Loucy (cell line): ENCODE results near the gene ARHGAP22.

ENCODE experiments used
- H2AFZ ChIP-seq: fragments of 200-600 bp; sonication (generic); 2 replicates; pipeline ENCODE4 v1.6.0; 2016; ENCODE audit warnings: antibody characterized with exemption, mild to moderate bottlenecking, low read length, moderate library complexity
- H3F3A ChIP-seq: fragments of 200-600 bp; 2 replicates; pipeline ENCODE4 v1.6.0; 2016; ENCODE audit warnings: antibody characterized with exemption, low read depth, mild to moderate bottlenecking
- H3K27me3 ChIP-seq: fragments of 200-600 bp; sonication (generic); 2 replicates; pipeline ENCODE4 v1.6.1; 2014; ENCODE audit warnings: low read length, mild to moderate bottlenecking; ENCODE audit not compliant: insufficient read depth, poor library complexity, severe bottlenecking
- H3K36me3 ChIP-seq: fragments of 200-600 bp; sonication (generic); 2 replicates; pipeline ENCODE4 v1.6.1; 2016; ENCODE audit warnings: low read length; ENCODE audit not compliant: insufficient read depth
- H3K4me1 ChIP-seq: fragments of 200-600 bp; sonication (generic); 2 replicates; pipeline ENCODE4 v1.5.1; 2014; ENCODE audit warnings: low read length, mild to moderate bottlenecking; ENCODE audit not compliant: insufficient read depth, poor library complexity, severe bottlenecking
- H3K4me2 ChIP-seq: fragments of 200-600 bp; sonication (generic); 2 replicates; pipeline ENCODE4 v1.6.0; 2014; ENCODE audit warnings: antibody characterized with exemption, low read length, low read depth, mild to moderate bottlenecking; ENCODE audit not compliant: poor library complexity, severe bottlenecking
- H3K4me3 ChIP-seq: fragments of 200-600 bp; sonication (generic); 2 replicates; pipeline ENCODE4 v1.5.1; 2014; ENCODE audit warnings: low read length, mild to moderate bottlenecking, mixed read lengths; ENCODE audit not compliant: poor library complexity, severe bottlenecking
- H3K79me2 ChIP-seq: fragments of 200-600 bp; sonication (generic); 2 replicates; pipeline ENCODE4 v1.6.1; 2014; ENCODE audit warnings: low read length; ENCODE audit not compliant: insufficient read depth
- H3K9ac ChIP-seq: fragments of 200-600 bp; sonication (generic); 2 replicates; pipeline ENCODE4 v1.6.0; 2014; ENCODE audit warnings: mild to moderate bottlenecking, low read depth, low read length, moderate library complexity; ENCODE audit not compliant: poor library complexity, severe bottlenecking
- H3K9me2 ChIP-seq: fragments of 200-600 bp; sonication (generic); replicated peaks from 2 replicates; pipeline ENCODE4 v1.6.1; 2016; ENCODE audit warnings: low read depth, low read length, mixed read lengths
- H3K9me3 ChIP-seq: fragments of 200-600 bp; sonication (generic); 2 replicates; pipeline ENCODE4 v1.6.1; 2014; ENCODE audit warnings: mild to moderate bottlenecking, antibody characterized with exemption, low read length, low read depth; ENCODE audit not compliant: insufficient read depth
- H4K20me1 ChIP-seq: fragments of 200-600 bp; sonication (generic); 2 replicates; pipeline ENCODE4 v1.6.0; 2014; ENCODE audit warnings: antibody characterized with exemption, low read length, mild to moderate bottlenecking; ENCODE audit not compliant: insufficient read depth, poor library complexity, severe bottlenecking
- CTCF ChIP-seq: fragments of 200-600 bp; sonication (generic); conservative IDR thresholded peaks from 2 replicates; pipeline ENCODE4 v1.5.1; 2014; ENCODE audit warnings: mild to moderate bottlenecking, antibody characterized with exemption, low read length
- EZH2phosphoT487 ChIP-seq: fragments of 200-600 bp; IDR thresholded peaks from 2 replicates; pipeline ENCODE4 v1.6.1; 2018; ENCODE audit warnings: antibody characterized with exemption, mild to moderate bottlenecking, moderate library complexity, borderline replicate concordance

ARHGAP22 gene

DNA sequence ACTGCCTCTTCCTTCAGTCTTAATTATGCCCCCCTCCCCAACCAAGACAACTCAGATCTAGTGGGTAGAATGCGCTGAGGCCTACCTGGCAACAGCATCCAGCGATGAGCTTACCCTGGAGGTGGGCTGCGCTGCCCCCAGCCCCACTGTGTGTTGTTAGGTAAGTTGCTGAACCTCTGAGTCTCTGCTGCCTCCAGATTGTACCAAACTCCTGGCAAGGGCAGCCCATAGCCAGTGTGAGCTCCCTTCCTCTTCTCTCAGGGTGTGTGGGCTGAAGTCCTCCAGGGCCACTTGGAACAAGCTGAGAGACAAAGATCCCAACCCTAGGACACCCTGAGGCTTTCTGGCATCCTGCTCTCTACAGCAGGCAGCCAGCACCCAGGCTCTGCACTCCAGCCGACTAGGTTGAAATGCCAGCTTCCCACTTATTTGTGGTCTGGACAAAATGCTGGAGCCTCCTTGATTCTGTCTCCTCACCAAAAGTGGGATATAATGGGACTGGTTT, 135.3 kb downstream of the ARHGAP22 start:
- Histone ChIP-seq H3K4me2 (peak overlapping the region; percentile 95), H3K4me1 (peaks cover 46% of the 10 kb centered on the region), H3K9me2 (no peaks in the 10 kb centered on the region), H2AFZ (no peak overlapping the region), H3F3A (peaks cover 3% of the 10 kb centered on the region; the same call in 1 of the 2 replicates), H3K27me3 (no peaks in the 10 kb centered on the region), H3K36me3 (no peaks in the 10 kb centered on the region), H3K79me2 (peaks cover 14% of the 10 kb centered on the region; the same call in 1 of the 2 replicates), H3K9ac (peak overlapping the region; percentile 97), H3K4me3 (peak overlapping the region; percentile 73), H3K9me3 (no peaks in the 10 kb centered on the region), H4K20me1 (no peaks in the 10 kb centered on the region)
- TF ChIP-seq CTCF (no peak), EZH2phosphoT487 (no peak)

- H3K36me3 ChIP-seq, result no peaks in the 10 kb centered on the region
- H4K20me1 ChIP-seq, result no peaks in the 10 kb centered on the region
- H3K4me3 ChIP-seq, result peak overlapping the region; percentile 73
- peaks cover 14% of the 10 kb centered on the region; the same call in 1 of the 2 replicates for H3K79me2 ChIP-seq
- H3K4me2 ChIP-seq, result peak overlapping the region; percentile 95
- no peak overlapping the region for H2AFZ ChIP-seq
- H3F3A ChIP-seq, result peaks cover 3% of the 10 kb centered on the region; the same call in 1 of the 2 replicates
- H3K9me2 ChIP-seq, result no peaks in the 10 kb centered on the region
- TF ChIP-seq EZH2phosphoT487, result no peak
- TF ChIP-seq CTCF, result no peak
- peaks cover 47% of the 10 kb centered on the region for H3K4me1 ChIP-seq
- peak overlapping the region; percentile 97 for H3K9ac ChIP-seq
- no peaks in the 10 kb centered on the region for H3K27me3 ChIP-seq
- no peaks in the 10 kb centered on the region for H3K9me3 ChIP-seq
Measured at GRCh38 chr10:48468866-48469511, 135.9 kb downstream of the ARHGAP22 start.

DNA sequence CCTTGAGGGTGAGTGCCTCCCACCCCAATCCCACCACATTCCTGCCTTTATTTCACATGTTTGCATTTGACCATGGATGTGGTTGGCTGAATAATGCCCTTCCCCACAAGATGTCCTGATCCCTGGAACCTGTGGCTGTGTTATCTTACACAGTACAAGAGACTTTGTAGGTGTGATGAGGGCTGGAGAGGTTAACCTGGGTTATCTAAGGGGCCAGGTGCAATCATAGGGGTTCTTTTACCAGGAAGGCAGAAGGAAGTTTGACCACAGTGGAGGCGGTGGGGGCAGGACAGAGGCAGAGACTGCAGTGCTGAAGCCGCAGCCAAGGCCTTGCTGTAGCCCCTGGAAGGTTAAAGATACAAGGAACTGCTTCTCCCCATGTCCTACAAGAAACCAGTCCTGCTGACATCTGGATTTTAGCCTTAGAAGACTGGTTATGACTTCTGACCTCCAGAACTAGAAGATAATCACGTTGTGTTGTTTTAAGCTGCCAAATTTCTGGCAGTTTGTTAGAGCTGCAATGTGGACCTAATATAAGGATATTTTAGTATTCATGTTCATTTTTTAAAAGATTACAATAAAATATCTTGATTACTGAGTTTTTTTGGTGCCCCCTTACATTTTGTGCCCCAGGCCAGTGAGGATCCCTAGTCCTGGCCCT, 136.6 kb downstream of the ARHGAP22 start:
- TF ChIP-seq CTCF (no peak), EZH2phosphoT487 (no peak)
- Histone ChIP-seq H3K9ac (peak overlapping the region; percentile 97), H3K4me1 (peaks cover 54% of the 10 kb centered on the region)

More for the DNA sequence above, 136.6 kb downstream of the ARHGAP22 start:
- Histone ChIP-seq H2AFZ (no peak overlapping the region), H3K4me3 (peak overlapping the region; percentile 73), H3K9me3 (no peaks in the 10 kb centered on the region), H4K20me1 (no peaks in the 10 kb centered on the region), H3K9me2 (no peaks in the 10 kb centered on the region), H3K36me3 (no peaks in the 10 kb centered on the region), H3K79me2 (peaks cover 14% of the 10 kb centered on the region; the same call in 1 of the 2 replicates), H3K27me3 (no peaks in the 10 kb centered on the region), H3K4me2 (peak overlapping the region; percentile 95), H3F3A (peaks cover 3% of the 10 kb centered on the region; the same call in 1 of the 2 replicates)
